Measurements from ENCODE around the gene SAXO1.

The SAXO1 gene

DNA sequence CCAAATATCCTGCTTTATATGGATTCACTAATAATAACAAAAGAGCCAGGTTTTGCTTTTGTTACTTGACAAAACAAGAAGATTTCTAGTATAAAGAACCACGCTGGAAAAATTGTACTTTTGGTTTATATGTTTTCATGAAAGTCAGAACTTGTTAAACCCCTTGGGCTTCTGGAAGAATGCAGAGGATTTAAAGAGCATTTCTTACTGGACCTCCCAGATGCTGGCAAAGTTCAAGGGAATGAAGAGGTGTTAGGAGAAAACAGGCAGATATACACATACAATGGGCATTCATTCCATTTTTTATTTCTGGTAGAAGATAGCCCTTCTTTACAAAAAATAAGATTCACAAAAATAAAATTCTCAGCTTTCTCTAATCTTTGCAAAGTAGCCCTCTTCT lies 61.1 kb downstream of the SAXO1 start:
- Histone ChIP-seq H3K56ac (ENCODE audit: low read length) (no peak overlapping the region), H2AK5ac (ENCODE audit: low read length) (no peak overlapping the region), H4K8ac (ENCODE audit: low read depth, low read length) (no peak overlapping the region), H3K23ac (ENCODE audit: low read length) (no peak overlapping the region), H3K4me1 (ENCODE audit: control insufficient read depth, low read depth, low read length) (no peaks in the 10 kb centered on the region), H2BK15ac (replicated peaks; ENCODE audit: low read depth) (no peak overlapping the region), H3K18ac (ENCODE audit: low read length) (no peak overlapping the region), H3K27ac (ENCODE audit: low read depth, low read length) (no peak overlapping the region), H2BK120ac (ENCODE audit: low read depth, low read length) (no peak overlapping the region), H3K4me2 (ENCODE audit: low read length) (no peak overlapping the region), H4K5ac (ENCODE audit: low read length) (no peak overlapping the region), H3K79me1 (ENCODE audit: low read length) (no peaks in the 10 kb centered on the region), H3K9ac (ENCODE audit: low read length) (no peak overlapping the region), H3K4me3 (ENCODE audit: low read length) (no peak overlapping the region), H3K79me2 (ENCODE audit: control insufficient read depth, insufficient read depth, low read length) (no peaks in the 10 kb centered on the region), H3K27me3 (ENCODE audit: insufficient read depth, low read length, poor library complexity) (no peaks in the 10 kb centered on the region), H3K4ac (ENCODE audit: low read depth, low read length) (no peak overlapping the region), H2BK5ac (ENCODE audit: low read length) (no peak overlapping the region), H3K36me3 (ENCODE audit: control insufficient read depth, insufficient read depth, low read length) (no peaks in the 10 kb centered on the region)
- no CpG with 5 or more reads among the region's 1 CpG for WGBS (ENCODE audit: extremely low coverage, insufficient coverage, low lambda C conversion rate)
- no peak for DNase-seq

GRCh38 chr9:18971404-18971803 lies 61.6 kb downstream of the SAXO1 start:
- no peaks in the 10 kb centered on the region for H3K79me2 ChIP-seq (ENCODE audit: control insufficient read depth, insufficient read depth, low read length)
- H3K27me3 ChIP-seq (ENCODE audit: insufficient read depth, low read length, poor library complexity) = no peaks in the 10 kb centered on the region

GRCh38 chr9:18970393-18970792 lies 62.6 kb downstream of the SAXO1 start:
- Histone ChIP-seq H3K27me3 (ENCODE audit: insufficient read depth, low read length, poor library complexity) (no peaks in the 10 kb centered on the region), H3K79me1 (ENCODE audit: low read length) (no peaks in the 10 kb centered on the region), H3K4me1 (ENCODE audit: control insufficient read depth, low read depth, low read length) (no peaks in the 10 kb centered on the region), H3K18ac (ENCODE audit: low read length) (no peak overlapping the region), H3K36me3 (ENCODE audit: control insufficient read depth, insufficient read depth, low read length) (no peaks in the 10 kb centered on the region), H3K4ac (ENCODE audit: low read depth, low read length) (no peak overlapping the region), H4K5ac (ENCODE audit: low read length) (no peak overlapping the region), H3K4me2 (ENCODE audit: low read length) (no peak overlapping the region), H2AK5ac (ENCODE audit: low read length) (no peak overlapping the region), H3K79me2 (ENCODE audit: control insufficient read depth, insufficient read depth, low read length) (no peaks in the 10 kb centered on the region), H3K4me3 (ENCODE audit: low read length) (no peak overlapping the region), H2BK5ac (ENCODE audit: low read length) (no peak overlapping the region), H3K23ac (ENCODE audit: low read length) (no peak overlapping the region), H3K9ac (ENCODE audit: low read length) (no peak overlapping the region), H2BK15ac (replicated peaks; ENCODE audit: low read depth) (no peak overlapping the region), H2BK120ac (ENCODE audit: low read depth, low read length) (no peak overlapping the region), H3K27ac (ENCODE audit: low read depth, low read length) (no peak overlapping the region), H4K8ac (ENCODE audit: low read depth, low read length) (no peak overlapping the region), H3K56ac (ENCODE audit: low read length) (no peak overlapping the region)
- WGBS (ENCODE audit: extremely low coverage, insufficient coverage, low lambda C conversion rate) = no CpG with 5 or more reads among the region's 2 CpGs
- no peak for DNase-seq

More at GRCh38 chr9:18971404-18971803, 61.6 kb downstream of the SAXO1 start:
- Histone ChIP-seq H3K4me1 (ENCODE audit: control insufficient read depth, low read depth, low read length) (no peaks in the 10 kb centered on the region), H3K4me3 (ENCODE audit: low read length) (no peak overlapping the region), H3K23ac (ENCODE audit: low read length) (no peak overlapping the region), H3K9ac (ENCODE audit: low read length) (no peak overlapping the region), H2BK15ac (replicated peaks; ENCODE audit: low read depth) (no peak overlapping the region), H3K56ac (ENCODE audit: low read length) (no peak overlapping the region), H3K36me3 (ENCODE audit: control insufficient read depth, insufficient read depth, low read length) (no peaks in the 10 kb centered on the region), H2BK5ac (ENCODE audit: low read length) (no peak overlapping the region), H4K5ac (ENCODE audit: low read length) (no peak overlapping the region), H3K79me1 (ENCODE audit: low read length) (no peaks in the 10 kb centered on the region), H3K4me2 (ENCODE audit: low read length) (no peak overlapping the region), H2AK5ac (ENCODE audit: low read length) (no peak overlapping the region), H3K18ac (ENCODE audit: low read length) (no peak overlapping the region), H3K4ac (ENCODE audit: low read depth, low read length) (no peak overlapping the region), H4K8ac (ENCODE audit: low read depth, low read length) (no peak overlapping the region), H3K27ac (ENCODE audit: low read depth, low read length) (no peak overlapping the region), H2BK120ac (ENCODE audit: low read depth, low read length) (no peak overlapping the region)
- no peak for DNase-seq
- WGBS (ENCODE audit: extremely low coverage, insufficient coverage, low lambda C conversion rate) = no CpG with 5 or more reads among the region's 2 CpGs

DNA sequence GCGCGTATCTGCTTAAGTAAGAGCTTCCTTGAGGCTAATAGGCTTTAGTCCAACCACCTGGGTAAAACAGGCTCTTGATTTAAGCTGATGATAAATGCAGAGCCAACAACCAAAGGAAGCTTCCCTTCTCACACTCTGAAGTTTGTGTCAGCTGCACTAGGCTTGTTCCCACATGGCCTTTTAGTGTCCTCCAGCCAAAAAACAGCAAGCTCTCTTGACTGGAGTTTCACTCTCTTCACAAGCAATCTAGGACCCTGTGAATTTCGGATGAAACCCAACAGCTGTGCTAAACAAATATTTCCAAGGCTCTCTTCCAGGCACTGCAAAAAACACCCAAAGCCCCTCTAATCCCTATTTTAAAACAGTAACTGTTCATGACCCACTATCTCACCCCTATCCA lies 63.9 kb downstream of the SAXO1 start:
- no peak overlapping the region for H2AK5ac ChIP-seq (ENCODE audit: low read length)
- DNase-seq = no peak
- H2BK5ac ChIP-seq (ENCODE audit: low read length) = no peak overlapping the region
- H3K4ac ChIP-seq (ENCODE audit: low read depth, low read length) = no peak overlapping the region
- H3K4me1 ChIP-seq (ENCODE audit: control insufficient read depth, low read depth, low read length) = no peaks in the 10 kb centered on the region
- no peak overlapping the region for H3K9ac ChIP-seq (ENCODE audit: low read length)
- H3K18ac ChIP-seq (ENCODE audit: low read length) = no peak overlapping the region
- H3K27me3 ChIP-seq (ENCODE audit: insufficient read depth, low read length, poor library complexity) = no peaks in the 10 kb centered on the region
- H3K23ac ChIP-seq (ENCODE audit: low read length) = no peak overlapping the region
- no peak overlapping the region for H3K56ac ChIP-seq (ENCODE audit: low read length)
- no peaks in the 10 kb centered on the region for H3K79me1 ChIP-seq (ENCODE audit: low read length)
- H2BK120ac ChIP-seq (ENCODE audit: low read depth, low read length) = no peak overlapping the region
- no CpG with 5 or more reads among the region's 3 CpGs for WGBS (ENCODE audit: extremely low coverage, insufficient coverage, low lambda C conversion rate)
- no peak overlapping the region for H2BK15ac ChIP-seq (replicated peaks; ENCODE audit: low read depth)
- H4K8ac ChIP-seq (ENCODE audit: low read depth, low read length) = no peak overlapping the region
- H3K79me2 ChIP-seq (ENCODE audit: control insufficient read depth, insufficient read depth, low read length) = no peaks in the 10 kb centered on the region
- no peak overlapping the region for H4K5ac ChIP-seq (ENCODE audit: low read length)
- no peak overlapping the region for H3K4me2 ChIP-seq (ENCODE audit: low read length)
- no peaks in the 10 kb centered on the region for H3K36me3 ChIP-seq (ENCODE audit: control insufficient read depth, insufficient read depth, low read length)
- no peak overlapping the region for H3K4me3 ChIP-seq (ENCODE audit: low read length)
- H3K27ac ChIP-seq (ENCODE audit: low read depth, low read length) = no peak overlapping the region

GRCh38 chr9:18955626-18956025 lies 77.4 kb downstream of the SAXO1 start:
- no peak overlapping the region for H4K8ac ChIP-seq (ENCODE audit: low read depth, low read length)
- H3K56ac ChIP-seq (ENCODE audit: low read length) = no peak overlapping the region
- no peak overlapping the region for H2BK15ac ChIP-seq (replicated peaks; ENCODE audit: low read depth)
- no peak overlapping the region for H3K9ac ChIP-seq (ENCODE audit: low read length)
- H3K36me3 ChIP-seq (ENCODE audit: control insufficient read depth, insufficient read depth, low read length) = no peaks in the 10 kb centered on the region
- no peaks in the 10 kb centered on the region for H3K79me2 ChIP-seq (ENCODE audit: control insufficient read depth, insufficient read depth, low read length)
- H3K4me3 ChIP-seq (ENCODE audit: low read length) = no peak overlapping the region
- no peak overlapping the region for H4K5ac ChIP-seq (ENCODE audit: low read length)
- H3K79me1 ChIP-seq (ENCODE audit: low read length) = no peaks in the 10 kb centered on the region
- H2AK5ac ChIP-seq (ENCODE audit: low read length) = no peak overlapping the region
- H3K4me1 ChIP-seq (ENCODE audit: control insufficient read depth, low read depth, low read length) = no peaks in the 10 kb centered on the region
- no peak for DNase-seq
- no CpG with 5 or more reads among the region's 2 CpGs for WGBS (ENCODE audit: extremely low coverage, insufficient coverage, low lambda C conversion rate)
- H3K18ac ChIP-seq (ENCODE audit: low read length) = no peak overlapping the region
- H3K4me2 ChIP-seq (ENCODE audit: low read length) = no peak overlapping the region
- H2BK120ac ChIP-seq (ENCODE audit: low read depth, low read length) = no peak overlapping the region
- no peak overlapping the region for H3K4ac ChIP-seq (ENCODE audit: low read depth, low read length)
- H2BK5ac ChIP-seq (ENCODE audit: low read length) = no peak overlapping the region
- H3K27me3 ChIP-seq (ENCODE audit: insufficient read depth, low read length, poor library complexity) = no peaks in the 10 kb centered on the region
- no peak overlapping the region for H3K27ac ChIP-seq (ENCODE audit: low read depth, low read length)
- H3K23ac ChIP-seq (ENCODE audit: low read length) = no peak overlapping the region

GRCh38 chr9:18951936-18952335 lies 81.1 kb downstream of the SAXO1 start:
- Histone ChIP-seq H3K79me1 (ENCODE audit: low read length) (no peaks in the 10 kb centered on the region), H3K4me3 (ENCODE audit: low read length) (no peak overlapping the region), H3K36me3 (ENCODE audit: control insufficient read depth, insufficient read depth, low read length) (no peaks in the 10 kb centered on the region), H2BK15ac (replicated peaks; ENCODE audit: low read depth) (no peak overlapping the region), H3K4ac (ENCODE audit: low read depth, low read length) (no peak overlapping the region), H3K9ac (ENCODE audit: low read length) (no peak overlapping the region), H3K56ac (ENCODE audit: low read length) (no peak overlapping the region), H3K4me2 (ENCODE audit: low read length) (no peak overlapping the region), H3K4me1 (ENCODE audit: control insufficient read depth, low read depth, low read length) (no peaks in the 10 kb centered on the region), H4K8ac (ENCODE audit: low read depth, low read length) (no peak overlapping the region), H3K27ac (ENCODE audit: low read depth, low read length) (no peak overlapping the region), H2AK5ac (ENCODE audit: low read length) (no peak overlapping the region), H4K5ac (ENCODE audit: low read length) (no peak overlapping the region), H3K23ac (ENCODE audit: low read length) (no peak overlapping the region), H2BK5ac (ENCODE audit: low read length) (no peak overlapping the region), H2BK120ac (ENCODE audit: low read depth, low read length) (no peak overlapping the region), H3K18ac (ENCODE audit: low read length) (no peak overlapping the region), H3K79me2 (ENCODE audit: control insufficient read depth, insufficient read depth, low read length) (no peaks in the 10 kb centered on the region), H3K27me3 (ENCODE audit: insufficient read depth, low read length, poor library complexity) (no peaks in the 10 kb centered on the region)
- no peak for DNase-seq
- WGBS (ENCODE audit: extremely low coverage, insufficient coverage, low lambda C conversion rate) = no CpG with 5 or more reads among the region's 1 CpG
